Brain microvascular endothelial cell (primary cell): ENCODE results near the gene PRAMEF12.

Source experiments
- DNase-seq: peaks from one replicate; pipeline ENCODE4 v3.0.0-alpha.2; 2020
- H3K27ac ChIP-seq: fragments of 250-450 bp; sonication (Bioruptor Pico); 2 replicates; pipeline ENCODE4 v1.5.1; 2020; ENCODE audit warnings: mild to moderate bottlenecking, moderate library complexity
- H3K27me3 ChIP-seq: fragments of 250-450 bp; sonication (Bioruptor Pico); replicated peaks from 2 replicates; pipeline ENCODE4 v1.5.1; 2020; ENCODE audit warnings: mild to moderate bottlenecking
- H3K36me3 ChIP-seq: fragments of 250-450 bp; sonication (Bioruptor Pico); replicated peaks from 2 replicates; pipeline ENCODE4 v1.5.1; 2020; ENCODE audit warnings: mild to moderate bottlenecking
- H3K4me3 ChIP-seq: 2 replicates; pipeline ENCODE4 v1.5.1; 2011; ENCODE audit warnings: low read depth, mild to moderate bottlenecking, control low read depth, low read length, moderate library complexity
- in situ Hi-C: cut with HindIII; loops from 2 replicates; pipeline ENCODE4 v1.10.0; 2017; ENCODE audit warnings: low sequenced_read_pairs, low pct_ligation_motif_present
- TF ChIP-seq, protein P1 (sequence below): IDR thresholded peaks from 2 replicates; pipeline ENCODE4 v1.5.1; 2011; ENCODE audit warnings: low read depth, mild to moderate bottlenecking, moderate library complexity, low read length, control low read depth, inconsistent platforms; ENCODE audit errors: missing control alignments

PRAMEF12 gene

DNA sequence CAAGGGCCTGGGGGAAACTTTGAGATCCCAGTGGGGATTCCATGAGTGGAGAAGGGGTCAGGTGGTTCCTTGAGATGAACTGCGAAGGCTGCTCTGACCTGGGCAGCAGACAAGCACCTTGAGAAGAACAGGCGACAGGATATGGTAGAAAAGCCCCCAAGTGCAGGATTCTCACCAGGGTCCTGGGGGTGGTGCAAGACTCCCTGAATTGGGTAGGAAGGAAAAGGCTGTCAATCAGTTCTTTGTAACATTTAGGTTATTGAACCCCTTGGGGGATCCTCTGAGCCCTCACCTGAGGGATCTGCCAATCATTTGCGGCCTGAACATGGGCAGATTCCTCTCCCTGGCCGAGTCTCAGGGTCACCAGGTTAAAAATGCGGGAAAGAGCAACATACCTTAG lies 2.4 kb upstream of the PRAMEF12 start:
- Histone ChIP-seq H3K4me3 (no peak overlapping the region), H3K27ac (no peak overlapping the region), H3K27me3 (no peaks in the 10 kb centered on the region), H3K36me3 (no peaks in the 10 kb centered on the region)
- no peak for DNase-seq
- in situ Hi-C loops: no loop called here
- TF ChIP-seq, protein P1, sequence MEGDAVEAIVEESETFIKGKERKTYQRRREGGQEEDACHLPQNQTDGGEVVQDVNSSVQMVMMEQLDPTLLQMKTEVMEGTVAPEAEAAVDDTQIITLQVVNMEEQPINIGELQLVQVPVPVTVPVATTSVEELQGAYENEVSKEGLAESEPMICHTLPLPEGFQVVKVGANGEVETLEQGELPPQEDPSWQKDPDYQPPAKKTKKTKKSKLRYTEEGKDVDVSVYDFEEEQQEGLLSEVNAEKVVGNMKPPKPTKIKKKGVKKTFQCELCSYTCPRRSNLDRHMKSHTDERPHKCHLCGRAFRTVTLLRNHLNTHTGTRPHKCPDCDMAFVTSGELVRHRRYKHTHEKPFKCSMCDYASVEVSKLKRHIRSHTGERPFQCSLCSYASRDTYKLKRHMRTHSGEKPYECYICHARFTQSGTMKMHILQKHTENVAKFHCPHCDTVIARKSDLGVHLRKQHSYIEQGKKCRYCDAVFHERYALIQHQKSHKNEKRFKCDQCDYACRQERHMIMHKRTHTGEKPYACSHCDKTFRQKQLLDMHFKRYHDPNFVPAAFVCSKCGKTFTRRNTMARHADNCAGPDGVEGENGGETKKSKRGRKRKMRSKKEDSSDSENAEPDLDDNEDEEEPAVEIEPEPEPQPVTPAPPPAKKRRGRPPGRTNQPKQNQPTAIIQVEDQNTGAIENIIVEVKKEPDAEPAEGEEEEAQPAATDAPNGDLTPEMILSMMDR: no peak

DNA sequence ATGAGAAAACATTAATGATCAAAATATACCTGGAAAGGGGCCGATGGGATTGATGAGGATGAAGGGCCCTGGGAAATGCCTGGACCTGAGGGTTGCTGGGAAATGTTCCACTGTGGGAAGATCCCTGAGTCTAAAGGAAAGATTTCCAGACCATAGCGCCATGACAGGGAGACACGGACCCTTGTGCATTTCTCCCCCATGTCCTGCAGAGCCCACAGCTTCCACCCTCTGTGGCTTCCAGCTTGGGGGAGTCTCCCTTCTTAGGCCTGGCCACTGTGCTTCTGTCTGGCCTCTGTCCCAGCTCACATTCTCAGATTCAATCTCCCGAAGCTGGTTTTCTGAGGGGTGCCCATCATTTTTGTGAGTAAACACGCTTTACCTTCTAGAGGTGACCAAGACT lies 1.0 kb upstream of the PRAMEF12 start:
- Histone ChIP-seq H3K27ac (no peak overlapping the region), H3K36me3 (no peaks in the 10 kb centered on the region), H3K4me3 (no peak overlapping the region), H3K27me3 (no peaks in the 10 kb centered on the region)
- TF ChIP-seq, protein P1: no peak
- in situ Hi-C loops: no loop called here
- DNase-seq: no peak

GRCh38 chr1:12774801-12775345 lies 1.3 kb downstream of the PRAMEF12 start:
- H3K27ac ChIP-seq: no peak overlapping the region
- TF ChIP-seq, protein P1: no peak
- H3K27me3 ChIP-seq: no peaks in the 10 kb centered on the region
- in situ Hi-C loops: no loop called here
- H3K4me3 ChIP-seq: no peak overlapping the region
- no peaks in the 10 kb centered on the region for H3K36me3 ChIP-seq
- no peak for DNase-seq

GRCh38 chr1:12775443-12775842 lies 1.9 kb downstream of the PRAMEF12 start:
- Histone ChIP-seq H3K4me3 (no peak overlapping the region), H3K27me3 (no peaks in the 10 kb centered on the region), H3K36me3 (no peaks in the 10 kb centered on the region), H3K27ac (no peak overlapping the region)
- TF ChIP-seq, protein P1: no peak
- DNase-seq: no peak
- in situ Hi-C loops: no loop called here

GRCh38 chr1:12776801-12777557 lies 3.4 kb downstream of the PRAMEF12 start:
- no peak overlapping the region for H3K4me3 ChIP-seq
- H3K27me3 ChIP-seq: no peaks in the 10 kb centered on the region
- no peak for DNase-seq
- H3K27ac ChIP-seq: no peak overlapping the region
- TF ChIP-seq, protein P1: no peak
- in situ Hi-C loops: no loop called here
- H3K36me3 ChIP-seq: no peaks in the 10 kb centered on the region
